ENCODE measurements around the gene SPATA21.
"Not testable (repeated sequence)": the region's sequence is repeated elsewhere in the genome, so short reads cannot be mapped to it uniquely, and the experiment has no call there.

SPATA21 gene, protein sequence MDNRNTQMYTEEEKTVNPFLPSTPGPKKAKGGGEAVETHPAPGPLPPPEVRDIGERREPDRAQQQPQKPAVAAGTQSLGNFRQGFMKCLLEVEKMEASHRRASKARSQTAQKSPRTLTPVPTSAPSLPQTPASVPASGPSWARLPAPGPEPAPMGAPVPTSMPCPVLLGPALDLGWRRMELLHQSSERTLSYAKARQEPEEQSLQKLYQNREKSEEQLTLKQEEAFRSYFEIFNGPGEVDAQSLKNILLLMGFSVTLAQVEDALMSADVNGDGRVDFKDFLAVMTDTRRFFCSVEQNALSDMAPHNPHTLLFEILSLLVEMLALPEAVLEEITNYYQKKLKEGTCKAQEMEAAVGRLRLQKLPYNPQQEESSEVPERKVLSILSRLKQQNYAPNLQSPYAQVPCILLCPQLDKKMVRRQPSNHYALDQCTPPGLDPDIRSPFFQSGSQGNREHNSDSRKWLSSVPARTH

DNA sequence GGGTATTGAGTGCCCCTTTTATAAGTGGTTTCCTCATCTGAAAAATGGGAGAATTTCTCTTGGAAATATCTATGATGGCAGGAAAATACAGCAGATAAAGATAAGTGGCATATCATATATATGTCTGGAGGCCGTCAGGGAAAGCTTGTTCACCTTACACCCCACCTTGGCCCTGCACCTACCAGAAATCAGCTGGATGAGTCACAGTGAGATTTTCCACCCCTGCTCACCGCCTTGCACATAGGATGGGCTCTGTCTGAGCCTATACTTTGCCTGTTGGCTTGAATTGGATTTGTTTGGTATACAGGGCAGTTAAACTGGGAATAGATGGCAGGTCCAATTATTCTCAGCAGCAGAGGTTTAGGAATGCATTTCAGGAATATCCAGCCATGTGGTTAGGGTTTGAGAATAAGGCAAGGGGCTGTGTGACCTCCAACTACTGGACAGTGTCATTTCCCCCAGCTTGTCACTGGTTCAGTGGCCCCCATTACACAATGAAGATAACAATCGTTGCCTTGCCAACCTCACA, at the start of gene SPATA21:
Gene SPATA21 (minus strand): TSS at position 479 of the 529 bp plus-strand sequence. CDS start 6,053 bp downstream, outside the sequence.
- no peak for DNase-seq

DNA sequence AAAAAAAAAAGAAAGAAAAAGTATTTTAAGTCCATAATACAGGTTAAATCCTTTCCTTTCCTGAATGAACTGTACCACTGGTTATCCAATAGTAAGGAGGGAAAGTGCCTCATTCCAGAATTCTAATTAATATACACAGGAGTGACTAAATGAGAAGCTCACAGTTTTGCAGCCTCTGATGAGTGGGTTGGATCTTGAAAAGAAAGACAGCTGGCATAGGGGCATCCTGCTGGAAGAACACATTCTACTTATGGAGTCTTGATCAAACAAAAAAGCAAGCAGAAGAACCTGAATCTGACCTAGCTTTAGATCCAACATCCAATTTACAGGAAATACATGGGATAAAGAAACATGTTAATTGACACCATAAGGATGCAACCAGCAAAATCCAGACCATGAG, 49.8 kb upstream of the SPATA21 start:
- DNase-seq = not testable (repeated sequence)

DNA sequence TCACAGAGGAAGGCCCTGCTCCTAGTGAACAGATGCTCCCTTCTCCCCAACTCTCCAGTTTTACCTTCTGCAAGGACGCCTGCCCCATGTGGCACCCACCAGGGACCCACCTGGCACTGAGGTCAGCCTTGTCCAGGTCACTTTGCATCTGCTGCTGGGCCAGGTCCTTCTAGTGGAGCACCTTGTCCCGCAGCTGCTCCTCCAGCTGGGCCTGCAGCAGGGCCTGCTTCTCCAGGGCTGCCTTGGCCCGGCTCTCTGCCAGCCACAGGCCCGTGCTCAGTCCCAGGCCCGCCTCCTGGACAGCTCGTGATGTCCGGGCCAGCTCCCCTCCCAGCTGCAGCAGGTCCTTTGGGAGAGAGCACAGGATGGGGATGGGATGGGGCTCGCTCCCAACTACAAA, 49.1 kb upstream of the SPATA21 start:
- not testable (repeated sequence) for DNase-seq

DNA sequence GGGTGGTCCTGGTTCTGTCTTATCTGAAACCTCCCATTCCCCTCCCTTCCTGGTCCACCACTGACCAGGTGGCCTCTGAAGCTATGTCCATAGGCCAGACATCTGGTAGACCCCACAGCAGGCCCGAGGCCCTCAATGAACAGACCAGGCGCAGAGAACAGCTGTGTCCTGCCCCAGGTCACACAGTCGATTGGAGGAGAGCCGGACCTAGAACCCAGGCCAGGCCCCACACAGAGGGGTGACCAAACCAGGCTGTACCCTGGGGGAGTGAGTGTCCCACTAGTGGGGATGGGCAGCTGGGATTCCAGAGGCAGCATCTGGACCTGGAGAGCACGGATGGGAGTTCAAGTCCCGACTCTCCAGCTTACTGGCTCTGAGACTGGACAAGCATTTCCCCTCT, 47.7 kb upstream of the SPATA21 start:
- no peak for DNase-seq

DNA sequence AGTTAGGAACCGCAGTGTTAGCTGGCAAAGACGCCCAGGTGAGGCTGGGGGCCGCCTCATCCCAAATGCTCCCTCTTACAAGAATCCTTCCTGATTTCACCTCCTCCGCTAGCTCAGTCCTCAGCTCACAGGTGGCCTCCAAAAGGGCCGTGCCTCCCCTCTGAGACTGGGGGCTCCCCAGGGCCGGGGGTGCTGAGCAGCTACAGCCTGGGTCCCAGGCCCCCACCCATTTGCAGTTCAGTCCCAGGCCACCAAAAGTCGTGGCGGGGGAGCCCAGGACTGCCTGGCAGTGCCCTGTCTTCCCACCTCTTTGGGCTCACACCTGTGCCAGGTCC, 47.2 kb upstream of the SPATA21 start:
- DNase-seq = no peak

GRCh38 chr1:16483639-16484500, 46.6 kb upstream of the SPATA21 start:
- not testable (repeated sequence) for DNase-seq

- not testable (repeated sequence) for DNase-seq
These were observed 45.9 kb upstream of the SPATA21 start for GRCh38 chr1:16483146-16483545.

DNA sequence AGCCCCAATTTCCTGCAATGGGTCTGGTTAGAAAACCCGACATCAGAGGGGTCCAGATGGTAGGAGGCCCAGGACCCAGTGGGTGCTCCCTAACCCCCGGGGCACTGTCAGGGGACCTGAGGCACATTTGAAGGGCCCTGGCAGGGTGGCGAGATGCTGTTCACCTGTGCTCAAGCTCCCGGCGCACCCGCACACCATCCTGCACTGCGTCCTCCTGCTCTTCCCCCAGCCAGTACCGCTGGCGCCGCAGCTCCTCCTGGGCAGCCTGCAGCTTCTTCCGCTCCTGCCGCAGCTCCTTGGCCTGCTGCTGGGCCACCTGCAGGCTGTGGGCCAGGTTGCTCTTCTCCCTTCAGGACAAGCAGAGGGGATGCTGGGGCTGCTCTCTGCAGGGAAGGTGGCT, 40.9 kb upstream of the SPATA21 start:
- DNase-seq = no peak

GRCh38 chr1:16475771-16476770, 38.8 kb upstream of the SPATA21 start:
- not testable (repeated sequence) for DNase-seq

- peak in 1 of 2 experiments; percentile 5 for DNase-seq
These were observed 37.7 kb upstream of the SPATA21 start for GRCh38 chr1:16474891-16475290.

- no peak for DNase-seq
These were observed 37.1 kb upstream of the SPATA21 start for GRCh38 chr1:16474166-16474800.

DNA sequence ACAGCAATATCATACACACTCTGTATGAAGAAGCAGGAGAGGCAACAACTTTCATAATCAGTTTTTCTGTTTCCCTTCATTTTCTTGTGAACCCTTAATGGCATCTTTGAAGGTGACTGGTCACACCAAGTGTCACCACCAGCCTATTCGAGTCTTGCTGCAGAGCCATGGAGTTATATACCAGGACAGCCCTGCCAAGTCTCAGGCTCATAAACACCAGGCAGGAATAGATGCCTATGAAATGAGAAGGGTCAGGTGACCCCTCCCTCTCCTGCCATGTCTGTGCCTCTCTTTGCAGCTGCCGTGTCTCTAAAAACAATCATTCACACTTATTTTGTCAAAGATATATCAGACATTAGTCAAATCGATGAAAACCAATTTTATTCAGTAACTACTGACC, 31.3 kb upstream of the SPATA21 start:
- DNase-seq = no peak

DNA sequence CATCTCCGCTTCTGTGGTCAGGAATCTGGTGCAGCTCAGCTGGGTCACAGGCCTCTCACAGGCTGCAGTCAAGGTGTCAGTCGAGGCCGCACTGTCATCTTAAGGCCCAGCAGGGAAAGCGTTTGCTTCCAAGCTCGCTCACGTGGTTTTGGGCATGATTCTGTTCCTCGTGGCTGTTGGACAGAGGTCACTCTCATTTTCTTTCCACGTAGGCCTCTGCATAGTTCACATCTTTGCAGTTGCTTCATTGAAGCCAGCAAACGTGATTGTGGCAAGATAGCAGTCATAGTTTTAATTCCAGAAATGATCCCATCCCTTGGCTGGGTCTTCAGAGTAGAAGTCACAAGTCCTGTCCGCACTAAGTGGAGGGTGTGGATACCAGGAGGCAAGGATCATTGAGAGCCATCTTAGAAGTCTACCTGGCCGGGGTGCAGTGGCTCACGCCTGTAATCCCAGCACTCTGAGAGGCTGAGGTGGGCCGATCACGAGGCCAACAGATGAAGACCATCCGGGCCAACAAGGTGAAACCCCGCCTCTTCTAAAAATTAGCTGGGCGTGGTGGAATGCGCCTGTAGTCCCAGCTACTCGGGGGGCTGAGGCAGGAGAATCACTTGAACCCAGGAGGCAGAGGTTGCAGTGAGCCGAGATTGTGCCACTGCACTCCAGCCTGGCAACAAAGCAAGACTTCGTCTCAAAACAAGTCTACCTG, 27.8 kb upstream of the SPATA21 start:
- no peak for DNase-seq

GRCh38 chr1:16462773-16463330, 25.6 kb upstream of the SPATA21 start:
- DNase-seq = no peak

DNA sequence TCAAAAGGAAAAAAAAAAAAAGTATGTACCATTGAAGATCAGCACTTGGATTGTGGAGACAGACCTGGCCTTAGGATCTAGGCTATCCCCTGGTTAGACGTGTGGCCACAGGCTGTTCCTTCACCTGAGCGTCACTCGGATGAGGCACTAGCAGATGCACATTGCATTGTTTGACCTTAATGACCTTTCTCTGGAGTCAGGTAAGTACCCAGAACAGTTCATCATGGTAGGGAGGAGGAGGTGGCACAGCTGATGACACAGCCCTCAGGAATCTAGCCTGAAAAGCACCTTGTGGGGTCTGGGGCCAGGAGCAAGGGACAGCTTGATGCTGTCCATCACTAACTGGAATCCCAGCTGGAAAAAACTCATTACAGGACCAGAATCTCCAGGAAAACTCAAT, 24.5 kb upstream of the SPATA21 start:
- DNase-seq = no peak

DNA sequence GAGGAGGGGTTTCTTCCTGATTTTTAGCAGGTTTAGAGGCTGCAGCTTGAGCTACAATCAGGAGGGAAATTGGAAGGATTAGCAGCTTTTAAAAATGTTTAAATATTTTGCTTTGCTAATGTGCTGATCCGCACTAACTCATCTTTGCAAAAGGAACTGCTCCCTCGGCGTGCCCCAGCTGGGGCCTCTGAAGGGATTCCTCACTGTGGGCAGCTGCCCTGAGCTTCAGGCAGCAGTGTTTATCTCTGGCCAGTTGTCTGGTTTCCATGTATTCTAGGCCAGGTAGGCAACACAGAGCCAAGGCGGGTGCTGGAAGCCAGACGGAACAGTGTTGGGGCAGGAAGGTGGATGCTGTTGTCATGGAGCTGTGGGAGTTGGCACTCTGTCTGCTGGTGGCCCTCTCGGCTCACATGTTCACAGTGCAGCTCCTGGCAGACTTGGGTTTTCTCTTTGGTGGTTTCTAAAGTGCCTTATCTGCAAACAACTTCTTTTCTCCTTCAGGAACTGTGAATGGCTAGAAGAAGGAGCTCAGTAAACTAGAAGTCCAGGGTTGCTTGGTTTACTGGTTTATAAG, 22.2 kb upstream of the SPATA21 start:
- no peak for DNase-seq

DNA sequence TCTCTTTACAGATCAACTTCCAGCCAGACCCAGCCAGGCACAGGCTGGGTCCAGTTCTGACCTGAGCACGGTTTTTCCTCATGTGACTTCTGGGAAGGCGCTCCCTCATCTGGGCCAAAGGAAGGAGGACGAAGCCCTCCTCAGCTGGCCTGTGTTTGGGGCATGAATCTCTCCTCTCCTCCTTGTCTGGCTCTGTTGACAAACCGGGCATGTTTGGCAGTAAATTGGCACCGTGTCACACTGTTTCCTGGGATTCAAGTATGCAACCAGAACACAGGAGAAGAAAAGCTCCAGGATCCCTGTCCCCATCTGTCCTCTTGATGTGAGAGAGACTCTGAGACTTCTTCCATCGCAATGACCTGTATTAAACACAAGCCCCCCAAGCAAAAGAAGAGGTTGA, 21.6 kb upstream of the SPATA21 start:
- no peak for DNase-seq

GRCh38 chr1:16456151-16456550, 18.9 kb upstream of the SPATA21 start:
- DNase-seq = not testable (repeated sequence)

DNA sequence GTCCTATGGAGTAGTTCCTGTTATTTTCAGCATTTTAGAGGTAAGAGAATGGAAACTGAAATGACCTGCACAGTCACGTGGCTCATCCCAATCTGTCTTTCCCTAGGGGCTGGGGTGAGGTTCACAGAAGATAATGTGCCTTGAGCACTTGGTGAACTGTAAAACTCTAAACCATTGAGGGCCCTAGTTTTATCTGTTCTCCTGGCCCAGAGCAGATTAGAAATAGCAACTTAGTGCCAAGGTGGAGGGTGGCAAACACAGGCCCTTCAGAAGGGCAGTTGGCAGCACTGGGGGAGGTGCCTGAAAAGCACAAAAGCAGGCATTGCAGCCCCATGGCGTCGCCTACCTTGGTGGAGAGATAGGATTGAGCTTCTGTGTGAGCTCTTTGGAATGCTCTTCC, 17.7 kb upstream of the SPATA21 start:
- DNase-seq = not testable (repeated sequence)

- no peak for DNase-seq
These were observed 14.8 kb upstream of the SPATA21 start for GRCh38 chr1:16451841-16452528.
